HG03060 (cell line): ENCODE data around the gene ERBB2.

Experiments used
- ATAC-seq: cut with Tn5 transposase; IDR thresholded peaks from one replicate; pipeline ENCODE4 v1.9.1; 2021; ENCODE audit warnings: low read depth, moderate number of reproducible peaks; ENCODE audit not compliant: unreplicated experiment

ERBB2 gene

GRCh38 chr17:39664581-39665561 lies 35.0 kb upstream of the ERBB2 start, which contains the start of gene TCAP:
TSS of gene TCAP (plus strand) at chr17:39665349. CDS start at chr17:39665360, 11 bp downstream.
- no peak for ATAC-seq

GRCh38 chr17:39665642-39666224 lies 34.1 kb upstream of the ERBB2 start:
- ATAC-seq = no peak

GRCh38 chr17:39666231-39666600 lies 33.6 kb upstream of the ERBB2 start:
- ATAC-seq = no peak

GRCh38 chr17:39666601-39667261 lies 33.1 kb upstream of the ERBB2 start:
- ATAC-seq = no peak

GRCh38 chr17:39667262-39667944 lies 32.5 kb upstream of the ERBB2 start:
- ATAC-seq = no peak

GRCh38 chr17:39667945-39668924 lies 31.6 kb upstream of the ERBB2 start, which contains the start of gene PNMT:
TSS of gene PNMT (plus strand) at chr17:39668453. CDS start at chr17:39668476, 23 bp downstream.
- ATAC-seq = no peak

- ATAC-seq = no peak
Measured at GRCh38 chr17:39669897-39670735, 29.7 kb upstream of the ERBB2 start.

GRCh38 chr17:39670746-39671145 lies 29.1 kb upstream of the ERBB2 start:
- no peak for ATAC-seq

GRCh38 chr17:39671651-39672521 lies 28.0 kb upstream of the ERBB2 start:
- no peak for ATAC-seq

- ATAC-seq = no peak
Measured at GRCh38 chr17:39672522-39673334, 27.1 kb upstream of the ERBB2 start.

- no peak for ATAC-seq
Measured at GRCh38 chr17:39673335-39674081, 26.4 kb upstream of the ERBB2 start.

GRCh38 chr17:39674179-39674578 lies 25.7 kb upstream of the ERBB2 start:
- ATAC-seq = no peak

- ATAC-seq = no peak
Measured at GRCh38 chr17:39674702-39675389, 25.0 kb upstream of the ERBB2 start.

- ATAC-seq = no peak
Measured at GRCh38 chr17:39675390-39676082, 24.3 kb upstream of the ERBB2 start.
